ENCODE measurements around the gene SLC16A10. TPM values are rescaled to one million over a fixed set of nuclear protein-coding genes. Genes with fewer than 3 reads are reported as not detected.
"Not testable (repeated sequence)": the region's sequence is repeated elsewhere in the genome, so short reads cannot be mapped to it uniquely, and the experiment has no call there.

Gene SLC16A10
- total and polyA plus RNA-seq, 7 donors = under 0.01 to 1.2 (median 0.83) TPM

GRCh38 chr6:111086685-111087084 lies 618 bp upstream of the SLC16A10 start:
- Histone ChIP-seq H3K4me1 (peaks cover 0 to 22% (median 18%) of the 10 kb centered on the region in 4 donors), H3K27ac (no peak overlapping the region), H3K36me3 (no peaks in the 10 kb centered on the region), H3K4me3 (peak overlapping the region in 3 of 4 donors; percentile 53 to 62 (median 61)), H3K27me3 (peaks cover 5 to 52% (median 35%) of the 10 kb centered on the region in 3 donors), H3K9me3 (no peaks in the 10 kb centered on the region)
- no peak for TF ChIP-seq EP300 (IDR thresholded peaks at IDR 0.05)
- TF ChIP-seq POLR2AphosphoS5 (IDR thresholded peaks at IDR 0.05) = peak in 1 of 4 donors; percentile 37
- intact Hi-C loops (cut with DNase I) = no loop called here
- DNase-seq = no peak
- WGBS, 2 donors = 6 to 18% methylated on average over 5 of the region's 5 CpGs

- no peak overlapping the region for H3K27ac ChIP-seq
- no peaks in the 10 kb centered on the region for H3K36me3 ChIP-seq
- DNase-seq = no peak
- H3K4me1 ChIP-seq = peaks cover 0 to 22% (median 18%) of the 10 kb centered on the region in 4 donors
- peak overlapping the region; percentile 30 to 62 (median 57) for H3K4me3 ChIP-seq
- WGBS, 2 donors = 0 to 1% methylated on average over 54 of the region's 54 CpGs
- TF ChIP-seq CTCF (IDR thresholded peaks at IDR 0.05) (no peak), POLR2AphosphoS5 (IDR thresholded peaks at IDR 0.05) (no peak), POLR2A (IDR thresholded peaks at IDR 0.05) (no peak), EP300 (IDR thresholded peaks at IDR 0.05) (no peak)
- intact Hi-C loops (cut with DNase I) = no loop called here
- peaks cover 5 to 49% (median 35%) of the 10 kb centered on the region in 3 donors for H3K27me3 ChIP-seq
- no peaks in the 10 kb centered on the region for H3K9me3 ChIP-seq
Measured at GRCh38 chr6:111087871-111088667, 766 bp downstream of the SLC16A10 start.

GRCh38 chr6:111088668-111089003 lies 1.3 kb downstream of the SLC16A10 start:
- Histone ChIP-seq H3K4me1 (peaks cover 0 to 22% (median 18%) of the 10 kb centered on the region in 4 donors), H3K27ac (no peak overlapping the region), H3K27me3 (peaks cover 5 to 47% (median 35%) of the 10 kb centered on the region in 3 donors), H3K9me3 (no peaks in the 10 kb centered on the region), H3K36me3 (no peaks in the 10 kb centered on the region), H3K4me3 (peak overlapping the region in 3 of 4 donors; percentile 53 to 62 (median 61))
- DNase-seq = no peak
- TF ChIP-seq CTCF (IDR thresholded peaks at IDR 0.05) = no peak
- TF ChIP-seq POLR2AphosphoS5 (IDR thresholded peaks at IDR 0.05) = no peak
- TF ChIP-seq EP300 (IDR thresholded peaks at IDR 0.05) = no peak
- no peak for TF ChIP-seq POLR2A (IDR thresholded peaks at IDR 0.05)
- intact Hi-C loops (cut with DNase I) = no loop called here
- WGBS, 2 donors = 33 to 38% methylated on average over 5 of the region's 5 CpGs

GRCh38 chr6:111090766-111091165 lies 3.5 kb downstream of the SLC16A10 start:
- 91 to 92% methylated on average over 4 of the region's 4 CpGs for WGBS, 2 donors
- no peak overlapping the region for H3K4me3 ChIP-seq
- TF ChIP-seq POLR2A (IDR thresholded peaks at IDR 0.05) = no peak
- TF ChIP-seq CTCF (IDR thresholded peaks at IDR 0.05) = no peak
- TF ChIP-seq EP300 (IDR thresholded peaks at IDR 0.05) = no peak
- no peak for TF ChIP-seq POLR2AphosphoS5 (IDR thresholded peaks at IDR 0.05)

GRCh38 chr6:111091987-111092386 lies 4.7 kb downstream of the SLC16A10 start:
- no peak overlapping the region for H3K27ac ChIP-seq
- H3K4me3 ChIP-seq = no peak overlapping the region
- no peaks in the 10 kb centered on the region for H3K9me3 ChIP-seq
- DNase-seq = no peak
- peaks cover 0 to 19% (median 14%) of the 10 kb centered on the region in 3 donors for H3K27me3 ChIP-seq
- peaks cover 0 to 17% (median 12%) of the 10 kb centered on the region in 4 donors for H3K4me1 ChIP-seq
- WGBS, 2 donors = 77 to 88% methylated on average over 3 of the region's 3 CpGs
- intact Hi-C loops (cut with DNase I) = no loop called here
- H3K36me3 ChIP-seq = no peaks in the 10 kb centered on the region
- TF ChIP-seq POLR2A (IDR thresholded peaks at IDR 0.05) = no peak
- TF ChIP-seq POLR2AphosphoS5 (IDR thresholded peaks at IDR 0.05) = no peak
- no peak for TF ChIP-seq EP300 (IDR thresholded peaks at IDR 0.05)
- TF ChIP-seq CTCF (IDR thresholded peaks at IDR 0.05) = no peak

More at GRCh38 chr6:111090766-111091165, 3.5 kb downstream of the SLC16A10 start:
- no peak for DNase-seq
- Histone ChIP-seq H3K27ac (no peak overlapping the region), H3K9me3 (no peaks in the 10 kb centered on the region), H3K4me1 (peaks cover 0 to 22% (median 18%) of the 10 kb centered on the region in 4 donors), H3K27me3 (peaks cover 5 to 31% (median 25%) of the 10 kb centered on the region in 3 donors), H3K36me3 (no peaks in the 10 kb centered on the region)
- intact Hi-C loops (cut with DNase I) = no loop called here

- intact Hi-C loops (cut with DNase I); H3K27ac ChIP-seq; DNase-seq; H3K9me3 ChIP-seq; H3K4me3 ChIP-seq; H3K27me3 ChIP-seq; H3K36me3 ChIP-seq; H3K4me1 ChIP-seq: not testable (repeated sequence)
- 94 to 97% methylated on average over 1 of the region's 1 CpG for WGBS, 2 donors
Measured at GRCh38 chr6:111095488-111095887, 8.2 kb downstream of the SLC16A10 start.

Data from sigmoid colon (tissue), 7 donors.